WTC11 (cell line): ENCODE results near the gene MIA3. TPM values are rescaled to one million over a fixed set of nuclear protein-coding genes. Genes with fewer than 3 reads are reported as not detected.

ENCODE experiments used
- ATAC-seq: fragments of 200-7000 bp; cut with Tn5 transposase; 2 replicates; pipeline ENCODE4 v1.10.0; 2021; ENCODE audit warnings: mild to moderate bottlenecking, moderate library complexity
- CTCF ChIA-PET: fragments of 300-600 bp; sonication (Branson Sonifier 250); formaldehyde crosslinking; loops from one replicate; lab custom pipeline; 2021; ENCODE audit warnings: antibody characterized with exemption; lab: Charles Lee
- POLR2A ChIA-PET: fragments of 350-600 bp; sonication (Branson Sonifier 250); formaldehyde crosslinking; loops from one replicate; lab custom pipeline; 2021; ENCODE audit warnings: antibody characterized with exemption; lab: Charles Lee
- DNase-seq: peaks from one replicate; pipeline ENCODE4 v3.0.0; 2021; ENCODE audit warnings: low spot score
- H3K27ac Mint-ChIP-seq: 2 replicates; pipeline ENCODE4 v1.8.0; 2021; ENCODE audit warnings: mixed read lengths
- H3K27me3 Mint-ChIP-seq: 2 replicates; pipeline ENCODE4 v1.8.0; 2021; ENCODE audit warnings: low read depth, mild to moderate bottlenecking, moderate library complexity, mixed read lengths
- H3K36me3 Mint-ChIP-seq: 2 replicates; pipeline ENCODE4 v1.8.0; 2021; ENCODE audit warnings: mixed read lengths
- H3K4me1 Mint-ChIP-seq: 2 replicates; pipeline ENCODE4 v1.8.0; 2022; ENCODE audit warnings: mixed read lengths
- H3K4me3 Mint-ChIP-seq: 2 replicates; pipeline ENCODE4 v1.8.0; 2021; ENCODE audit warnings: mild to moderate bottlenecking, moderate library complexity, mixed read lengths
- H3K9me3 Mint-ChIP-seq: 2 replicates; pipeline ENCODE4 v1.8.0; 2021; ENCODE audit warnings: mixed read lengths
- CBFB ChIP-seq: sonication (generic); formaldehyde crosslinking; IDR thresholded peaks from 2 replicates; pipeline ENCODE4 v1.8.1; 2022; ENCODE audit warnings: mild to moderate bottlenecking, low read depth, missing genetic modification reagents
- CREB1 ChIP-seq: sonication (generic); formaldehyde crosslinking; IDR thresholded peaks from 2 replicates; pipeline ENCODE4 v1.8.0; 2023; ENCODE audit warnings: mild to moderate bottlenecking, missing genetic modification reagents
- ELF4 ChIP-seq: sonication (generic); formaldehyde crosslinking; IDR thresholded peaks from 2 replicates; pipeline ENCODE4 v1.8.1; 2022; ENCODE audit warnings: low read depth, mild to moderate bottlenecking, moderate library complexity, missing genetic modification reagents
- ETV6 ChIP-seq: sonication (generic); formaldehyde crosslinking; IDR thresholded peaks from 2 replicates; pipeline ENCODE4 v1.8.1; 2022; ENCODE audit warnings: mild to moderate bottlenecking, missing genetic modification reagents
- GRHL2 ChIP-seq: fragments of 250-450 bp; sonication (Bioruptor Pico); IDR thresholded peaks from 2 replicates; pipeline ENCODE4 v1.8.0; 2022; ENCODE audit warnings: mild to moderate bottlenecking, moderate library complexity; ENCODE audit not compliant: insufficient replicate concordance, severe bottlenecking
- IRF1 ChIP-seq: sonication (generic); formaldehyde crosslinking; IDR thresholded peaks from 2 replicates; pipeline ENCODE4 v1.8.0; 2023; ENCODE audit warnings: missing genetic modification reagents
- JUN ChIP-seq: sonication (generic); formaldehyde crosslinking; IDR thresholded peaks from 2 replicates; pipeline ENCODE4 v1.8.0; 2023; ENCODE audit warnings: mild to moderate bottlenecking, missing genetic modification reagents
- MYBL2 ChIP-seq: sonication (generic); formaldehyde crosslinking; IDR thresholded peaks from 2 replicates; pipeline ENCODE4 v1.8.1; 2023; ENCODE audit warnings: mild to moderate bottlenecking, moderate library complexity, missing genetic modification reagents
- OVOL2 ChIP-seq: fragments of 250-450 bp; sonication (Bioruptor Pico); IDR thresholded peaks from 2 replicates; pipeline ENCODE4 v1.9.0; 2021; ENCODE audit warnings: mild to moderate bottlenecking, borderline replicate concordance
- RELA ChIP-seq: sonication (generic); formaldehyde crosslinking; IDR thresholded peaks from 2 replicates; pipeline ENCODE4 v1.8.1; 2022; ENCODE audit warnings: missing genetic modification reagents, mild to moderate bottlenecking, borderline replicate concordance
- SMAD4 ChIP-seq: sonication (generic); formaldehyde crosslinking; IDR thresholded peaks from 2 replicates; pipeline ENCODE4 v1.8.0; 2022; ENCODE audit warnings: mild to moderate bottlenecking, missing genetic modification reagents
- ZNF263 ChIP-seq: sonication (generic); formaldehyde crosslinking; IDR thresholded peaks from 2 replicates; pipeline ENCODE4 v1.8.1; 2022; ENCODE audit warnings: low read depth, mild to moderate bottlenecking, moderate library complexity, missing genetic modification reagents
- ZNF532 ChIP-seq: fragments of 250-450 bp; sonication (Bioruptor Pico); IDR thresholded peaks from 2 replicates; pipeline ENCODE4 v1.9.0; 2021; ENCODE audit warnings: mild to moderate bottlenecking, borderline replicate concordance
- ZSCAN18 ChIP-seq: fragments of 250-450 bp; sonication (Bioruptor Pico); IDR thresholded peaks from 2 replicates; pipeline ENCODE4 v2.1.2; 2022; ENCODE audit warnings: mild to moderate bottlenecking, moderate library complexity
- total RNA-seq: library from RNA; stranded (reverse); gene quantifications from 3 replicates; pipeline ENCODE4 v1.2.3, GENCODE V29; 2021
- TF ChIP-seq, protein P1 (sequence below): sonication (generic); formaldehyde crosslinking; IDR thresholded peaks from 2 replicates; pipeline ENCODE4 v1.8.0; 2022; ENCODE audit warnings: missing genetic modification reagents
- TF ChIP-seq, protein P2 (sequence below): sonication (generic); formaldehyde crosslinking; IDR thresholded peaks from 2 replicates; pipeline ENCODE4 v1.8.0; 2023; ENCODE audit warnings: missing genetic modification reagents, mild to moderate bottlenecking, borderline replicate concordance
- TF ChIP-seq, protein P3 (sequence below): fragments of 250-450 bp; sonication (Bioruptor Pico); IDR thresholded peaks from 2 replicates; pipeline ENCODE4 v1.9.0; 2021; ENCODE audit warnings: mild to moderate bottlenecking

Gene MIA3
- total RNA-seq, 1 experiment from 2014 or later: 70.0 TPM

GRCh38 chr1:222594789-222595188 lies 23.1 kb upstream of the MIA3 start:
- Mint-ChIP-seq H3K36me3 (no peaks in the 10 kb centered on the region), H3K27me3 (peaks cover 9% of the 10 kb centered on the region), H3K27ac (no peak overlapping the region), H3K9me3 (peaks cover 10% of the 10 kb centered on the region), H3K4me3 (no peak overlapping the region), H3K4me1 (peaks cover 8% of the 10 kb centered on the region)
- no peak for ATAC-seq
- ChIA-PET CTCF (interaction anchor here (1.4 kb wide), 1 partner anchor 40 kb away, joined by 4 read pairs; no protein-coding TSS in a partner anchor), POLR2A (no interaction called here)
- DNase-seq: no peak
- TF ChIP-seq SMAD4 (CRISPR knock-in tag) (no peak), ELF4 (CRISPR knock-in tag) (no peak), GRHL2 (no peak), ETV6 (CRISPR knock-in tag) (no peak), IRF1 (CRISPR knock-in tag) (no peak), JUN (CRISPR knock-in tag) (no peak), ZSCAN18 (CRISPR knock-in tag) (no peak), ZNF263 (CRISPR knock-in tag) (no peak), ZNF532 (no peak), RELA (CRISPR knock-in tag) (no peak), MYBL2 (CRISPR knock-in tag) (no peak), CBFB (CRISPR knock-in tag) (no peak), CREB1 (CRISPR knock-in tag) (no peak), OVOL2 (CRISPR knock-in tag) (no peak)
- TF ChIP-seq, protein P1, sequence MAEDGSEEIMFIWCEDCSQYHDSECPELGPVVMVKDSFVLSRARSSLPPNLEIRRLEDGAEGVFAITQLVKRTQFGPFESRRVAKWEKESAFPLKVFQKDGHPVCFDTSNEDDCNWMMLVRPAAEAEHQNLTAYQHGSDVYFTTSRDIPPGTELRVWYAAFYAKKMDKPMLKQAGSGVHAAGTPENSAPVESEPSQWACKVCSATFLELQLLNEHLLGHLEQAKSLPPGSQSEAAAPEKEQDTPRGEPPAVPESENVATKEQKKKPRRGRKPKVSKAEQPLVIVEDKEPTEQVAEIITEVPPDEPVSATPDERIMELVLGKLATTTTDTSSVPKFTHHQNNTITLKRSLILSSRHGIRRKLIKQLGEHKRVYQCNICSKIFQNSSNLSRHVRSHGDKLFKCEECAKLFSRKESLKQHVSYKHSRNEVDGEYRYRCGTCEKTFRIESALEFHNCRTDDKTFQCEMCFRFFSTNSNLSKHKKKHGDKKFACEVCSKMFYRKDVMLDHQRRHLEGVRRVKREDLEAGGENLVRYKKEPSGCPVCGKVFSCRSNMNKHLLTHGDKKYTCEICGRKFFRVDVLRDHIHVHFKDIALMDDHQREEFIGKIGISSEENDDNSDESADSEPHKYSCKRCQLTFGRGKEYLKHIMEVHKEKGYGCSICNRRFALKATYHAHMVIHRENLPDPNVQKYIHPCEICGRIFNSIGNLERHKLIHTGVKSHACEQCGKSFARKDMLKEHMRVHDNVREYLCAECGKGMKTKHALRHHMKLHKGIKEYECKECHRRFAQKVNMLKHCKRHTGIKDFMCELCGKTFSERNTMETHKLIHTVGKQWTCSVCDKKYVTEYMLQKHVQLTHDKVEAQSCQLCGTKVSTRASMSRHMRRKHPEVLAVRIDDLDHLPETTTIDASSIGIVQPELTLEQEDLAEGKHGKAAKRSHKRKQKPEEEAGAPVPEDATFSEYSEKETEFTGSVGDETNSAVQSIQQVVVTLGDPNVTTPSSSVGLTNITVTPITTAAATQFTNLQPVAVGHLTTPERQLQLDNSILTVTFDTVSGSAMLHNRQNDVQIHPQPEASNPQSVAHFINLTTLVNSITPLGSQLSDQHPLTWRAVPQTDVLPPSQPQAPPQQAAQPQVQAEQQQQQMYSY: no peak
- TF ChIP-seq, protein P2, sequence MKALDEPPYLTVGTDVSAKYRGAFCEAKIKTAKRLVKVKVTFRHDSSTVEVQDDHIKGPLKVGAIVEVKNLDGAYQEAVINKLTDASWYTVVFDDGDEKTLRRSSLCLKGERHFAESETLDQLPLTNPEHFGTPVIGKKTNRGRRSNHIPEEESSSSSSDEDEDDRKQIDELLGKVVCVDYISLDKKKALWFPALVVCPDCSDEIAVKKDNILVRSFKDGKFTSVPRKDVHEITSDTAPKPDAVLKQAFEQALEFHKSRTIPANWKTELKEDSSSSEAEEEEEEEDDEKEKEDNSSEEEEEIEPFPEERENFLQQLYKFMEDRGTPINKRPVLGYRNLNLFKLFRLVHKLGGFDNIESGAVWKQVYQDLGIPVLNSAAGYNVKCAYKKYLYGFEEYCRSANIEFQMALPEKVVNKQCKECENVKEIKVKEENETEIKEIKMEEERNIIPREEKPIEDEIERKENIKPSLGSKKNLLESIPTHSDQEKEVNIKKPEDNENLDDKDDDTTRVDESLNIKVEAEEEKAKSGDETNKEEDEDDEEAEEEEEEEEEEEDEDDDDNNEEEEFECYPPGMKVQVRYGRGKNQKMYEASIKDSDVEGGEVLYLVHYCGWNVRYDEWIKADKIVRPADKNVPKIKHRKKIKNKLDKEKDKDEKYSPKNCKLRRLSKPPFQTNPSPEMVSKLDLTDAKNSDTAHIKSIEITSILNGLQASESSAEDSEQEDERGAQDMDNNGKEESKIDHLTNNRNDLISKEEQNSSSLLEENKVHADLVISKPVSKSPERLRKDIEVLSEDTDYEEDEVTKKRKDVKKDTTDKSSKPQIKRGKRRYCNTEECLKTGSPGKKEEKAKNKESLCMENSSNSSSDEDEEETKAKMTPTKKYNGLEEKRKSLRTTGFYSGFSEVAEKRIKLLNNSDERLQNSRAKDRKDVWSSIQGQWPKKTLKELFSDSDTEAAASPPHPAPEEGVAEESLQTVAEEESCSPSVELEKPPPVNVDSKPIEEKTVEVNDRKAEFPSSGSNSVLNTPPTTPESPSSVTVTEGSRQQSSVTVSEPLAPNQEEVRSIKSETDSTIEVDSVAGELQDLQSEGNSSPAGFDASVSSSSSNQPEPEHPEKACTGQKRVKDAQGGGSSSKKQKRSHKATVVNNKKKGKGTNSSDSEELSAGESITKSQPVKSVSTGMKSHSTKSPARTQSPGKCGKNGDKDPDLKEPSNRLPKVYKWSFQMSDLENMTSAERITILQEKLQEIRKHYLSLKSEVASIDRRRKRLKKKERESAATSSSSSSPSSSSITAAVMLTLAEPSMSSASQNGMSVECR (CRISPR knock-in tag): no peak
- TF ChIP-seq, protein P3, sequence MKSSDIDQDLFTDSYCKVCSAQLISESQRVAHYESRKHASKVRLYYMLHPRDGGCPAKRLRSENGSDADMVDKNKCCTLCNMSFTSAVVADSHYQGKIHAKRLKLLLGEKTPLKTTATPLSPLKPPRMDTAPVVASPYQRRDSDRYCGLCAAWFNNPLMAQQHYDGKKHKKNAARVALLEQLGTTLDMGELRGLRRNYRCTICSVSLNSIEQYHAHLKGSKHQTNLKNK (CRISPR knock-in tag): no peak
